Adipocyte (in vitro differentiated cells): ENCODE measurements around the gene ZNF418.
"Not testable (repeated sequence)": the region's sequence is repeated elsewhere in the genome, so short reads cannot be mapped to it uniquely, and the experiment has no call there.

Experiments
- DNase-seq: peaks from one replicate; pipeline ENCODE4 v3.0.0-alpha.2; 2015; ENCODE audit warnings: low read depth
- H3K27me3 ChIP-seq: replicated peaks from 2 replicates; pipeline ENCODE4 v1.7.0; 2013; ENCODE audit warnings: mild to moderate bottlenecking, low read length, moderate library complexity; ENCODE audit not compliant: control insufficient read depth, insufficient read depth
- H3K36me3 ChIP-seq: 2 replicates; pipeline ENCODE4 v1.7.0; 2013; ENCODE audit warnings: low read length, mild to moderate bottlenecking, moderate library complexity; ENCODE audit not compliant: control insufficient read depth, insufficient read depth, severe bottlenecking
- H3K4me1 ChIP-seq: 2 replicates; pipeline ENCODE4 v1.7.0; 2013; ENCODE audit warnings: mild to moderate bottlenecking, low read length, moderate library complexity; ENCODE audit not compliant: control insufficient read depth, insufficient read depth
- H3K4me3 ChIP-seq: 2 replicates; pipeline ENCODE4 v1.7.0; 2013; ENCODE audit warnings: mild to moderate bottlenecking, low read length, moderate library complexity
- H3K9ac ChIP-seq: 2 replicates; pipeline ENCODE4 v1.7.0; 2013; ENCODE audit warnings: mild to moderate bottlenecking, low read length, moderate library complexity
- H3K9me3 ChIP-seq: 2 replicates; pipeline ENCODE4 v1.7.0; 2013; ENCODE audit warnings: mild to moderate bottlenecking, low read length, moderate library complexity; ENCODE audit not compliant: control insufficient read depth

Gene ZNF418

DNA sequence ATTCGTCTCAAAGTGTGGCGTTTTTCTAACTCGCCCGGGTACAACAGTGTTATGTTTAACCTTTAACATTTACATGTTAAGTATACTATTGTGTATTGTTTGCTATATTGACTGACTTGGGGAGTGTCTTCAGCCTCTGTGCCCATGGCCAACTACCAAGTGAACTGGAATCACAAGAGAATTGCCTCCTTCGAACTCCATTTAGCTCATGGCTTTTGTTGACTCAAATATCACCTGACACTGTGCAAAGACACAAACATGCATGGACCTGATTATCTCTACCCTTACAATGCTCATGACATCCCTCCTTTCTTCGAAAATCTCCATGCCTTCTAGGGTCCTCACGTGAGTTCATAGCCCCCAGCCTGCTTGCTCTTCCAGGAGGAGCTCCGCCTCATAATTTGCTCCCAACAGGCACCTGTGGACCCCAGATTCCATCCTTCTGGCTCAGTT lies 47.1 kb downstream of the ZNF418 start:
- peaks cover 12% of the 10 kb centered on the region for H3K36me3 ChIP-seq
- H3K9me3 ChIP-seq, result no peaks in the 10 kb centered on the region
- no peaks in the 10 kb centered on the region for H3K27me3 ChIP-seq
- H3K4me3 ChIP-seq, result peak overlapping the region; percentile 90
- peak overlapping the region; percentile 84 for H3K9ac ChIP-seq
- H3K4me1 ChIP-seq, result no peaks in the 10 kb centered on the region
- peak; percentile 27 for DNase-seq

- peak overlapping the region; percentile 90 for H3K4me3 ChIP-seq
- no peaks in the 10 kb centered on the region for H3K27me3 ChIP-seq
- DNase-seq, result peak; percentile 5
- no peaks in the 10 kb centered on the region for H3K4me1 ChIP-seq
- H3K36me3 ChIP-seq, result peaks cover 12% of the 10 kb centered on the region
- H3K9me3 ChIP-seq, result no peaks in the 10 kb centered on the region
- H3K9ac ChIP-seq, result peak overlapping the region; percentile 84
These were observed 47.8 kb downstream of the ZNF418 start for GRCh38 chr19:57887195-57887941.

GRCh38 chr19:57886046-57886445 lies 49.2 kb downstream of the ZNF418 start:
- Histone ChIP-seq H3K4me3 (no peak overlapping the region), H3K36me3 (peaks cover 12% of the 10 kb centered on the region)
- DNase-seq, result no peak

GRCh38 chr19:57873883-57874799 lies 61.1 kb downstream of the ZNF418 start:
- H3K27me3 ChIP-seq, H3K9ac ChIP-seq, H3K4me1 ChIP-seq, DNase-seq: not testable (repeated sequence)
- peaks cover 74% of the 10 kb centered on the region for H3K9me3 ChIP-seq
- peaks cover 59% of the 10 kb centered on the region for H3K36me3 ChIP-seq
- peak overlapping the region; percentile 65 for H3K4me3 ChIP-seq

More at GRCh38 chr19:57886046-57886445, 49.2 kb downstream of the ZNF418 start:
- H3K9ac ChIP-seq, result no peak overlapping the region
- no peaks in the 10 kb centered on the region for H3K4me1 ChIP-seq
- no peaks in the 10 kb centered on the region for H3K9me3 ChIP-seq
- H3K27me3 ChIP-seq, result no peaks in the 10 kb centered on the region

- Histone ChIP-seq H3K9me3 (peaks cover 77% of the 10 kb centered on the region), H3K36me3 (peaks cover 56% of the 10 kb centered on the region), H3K9ac (no peak overlapping the region)
These were observed 62.8 kb downstream of the ZNF418 start for GRCh38 chr19:57872450-57872849.

More at GRCh38 chr19:57872450-57872849, 62.8 kb downstream of the ZNF418 start:
- Histone ChIP-seq H3K4me3 (peak overlapping the region; percentile 65), H3K27me3 (no peaks in the 10 kb centered on the region), H3K4me1 (no peaks in the 10 kb centered on the region)
- no peak for DNase-seq
